Erythroblast (primary cell): Measurements from ENCODE around the gene NGRN.

Source experiments
- GATA1 ChIP-seq: IDR thresholded peaks from 2 replicates; pipeline ENCODE4 v1.6.1; 2011; ENCODE audit warnings: low read depth, mild to moderate bottlenecking, control low read depth, low read length, moderate library complexity
- POLR2A ChIP-seq: IDR thresholded peaks from 2 replicates; pipeline ENCODE4 v1.6.1; 2011; ENCODE audit warnings: mild to moderate bottlenecking, low read length

DNA sequence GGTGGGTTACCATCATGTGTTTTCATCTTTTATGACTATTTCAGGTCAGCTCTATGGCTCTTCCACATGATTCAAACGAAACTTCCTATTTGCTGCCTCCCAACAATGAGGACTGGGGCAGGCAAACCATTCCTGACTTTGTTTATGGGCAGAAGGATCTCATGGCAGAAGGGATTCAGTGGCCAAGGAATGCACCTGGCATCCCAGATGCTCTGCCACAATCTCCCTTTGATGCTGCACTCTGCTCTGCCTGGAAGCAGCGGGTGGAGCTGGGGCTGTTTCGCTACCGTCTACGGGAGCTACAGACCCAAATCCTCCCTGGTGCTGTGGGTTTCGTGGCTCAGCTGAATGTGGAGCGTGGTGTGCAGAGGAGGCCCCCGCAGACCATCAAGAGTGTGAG, 24.6 kb upstream of the NGRN start:
- no peak for TF ChIP-seq POLR2A
- no peak for TF ChIP-seq GATA1
